ENCODE data around the gene MYL4.

DNA sequence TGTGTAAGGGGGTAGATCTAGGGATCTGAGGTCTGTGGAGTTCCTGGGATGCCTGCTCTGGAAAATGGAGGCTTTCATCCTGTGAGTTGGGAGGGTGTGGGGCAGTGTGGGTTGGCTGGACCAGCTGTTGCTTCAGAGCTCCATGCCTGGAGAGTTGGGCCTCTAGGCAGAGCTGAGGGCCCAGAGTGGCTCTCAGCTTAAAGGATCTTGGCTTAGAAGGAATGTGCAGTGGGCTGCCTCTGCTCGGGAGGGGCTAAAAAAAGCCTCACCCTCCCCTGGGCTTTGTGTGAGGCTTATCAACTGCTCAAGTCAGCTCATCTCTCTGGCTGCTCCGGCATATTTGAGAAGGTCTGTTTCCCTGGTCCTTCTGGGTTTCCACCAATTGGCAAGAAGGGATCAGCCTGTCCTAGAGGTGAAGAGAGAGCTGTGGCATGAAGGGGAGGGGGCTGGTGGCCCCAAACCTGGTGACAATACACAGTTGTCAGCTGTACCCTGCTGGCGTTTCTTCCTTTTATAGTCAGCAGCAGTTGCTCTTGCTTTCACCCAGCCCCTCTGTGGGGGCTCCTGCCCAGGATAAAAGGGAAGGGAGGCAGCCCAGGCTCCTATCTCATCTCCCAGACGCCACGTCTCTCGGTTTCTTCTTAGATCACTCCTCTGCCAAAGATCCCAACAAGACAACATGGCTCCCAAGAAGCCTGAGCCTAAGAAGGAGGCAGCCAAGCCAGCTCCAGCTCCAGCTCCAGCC lies at the start of gene MYL4:
- TF ChIP-seq, protein P1, sequence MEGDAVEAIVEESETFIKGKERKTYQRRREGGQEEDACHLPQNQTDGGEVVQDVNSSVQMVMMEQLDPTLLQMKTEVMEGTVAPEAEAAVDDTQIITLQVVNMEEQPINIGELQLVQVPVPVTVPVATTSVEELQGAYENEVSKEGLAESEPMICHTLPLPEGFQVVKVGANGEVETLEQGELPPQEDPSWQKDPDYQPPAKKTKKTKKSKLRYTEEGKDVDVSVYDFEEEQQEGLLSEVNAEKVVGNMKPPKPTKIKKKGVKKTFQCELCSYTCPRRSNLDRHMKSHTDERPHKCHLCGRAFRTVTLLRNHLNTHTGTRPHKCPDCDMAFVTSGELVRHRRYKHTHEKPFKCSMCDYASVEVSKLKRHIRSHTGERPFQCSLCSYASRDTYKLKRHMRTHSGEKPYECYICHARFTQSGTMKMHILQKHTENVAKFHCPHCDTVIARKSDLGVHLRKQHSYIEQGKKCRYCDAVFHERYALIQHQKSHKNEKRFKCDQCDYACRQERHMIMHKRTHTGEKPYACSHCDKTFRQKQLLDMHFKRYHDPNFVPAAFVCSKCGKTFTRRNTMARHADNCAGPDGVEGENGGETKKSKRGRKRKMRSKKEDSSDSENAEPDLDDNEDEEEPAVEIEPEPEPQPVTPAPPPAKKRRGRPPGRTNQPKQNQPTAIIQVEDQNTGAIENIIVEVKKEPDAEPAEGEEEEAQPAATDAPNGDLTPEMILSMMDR (IDR thresholded peaks at IDR 0.05): no peak
- TF ChIP-seq, protein P2, sequence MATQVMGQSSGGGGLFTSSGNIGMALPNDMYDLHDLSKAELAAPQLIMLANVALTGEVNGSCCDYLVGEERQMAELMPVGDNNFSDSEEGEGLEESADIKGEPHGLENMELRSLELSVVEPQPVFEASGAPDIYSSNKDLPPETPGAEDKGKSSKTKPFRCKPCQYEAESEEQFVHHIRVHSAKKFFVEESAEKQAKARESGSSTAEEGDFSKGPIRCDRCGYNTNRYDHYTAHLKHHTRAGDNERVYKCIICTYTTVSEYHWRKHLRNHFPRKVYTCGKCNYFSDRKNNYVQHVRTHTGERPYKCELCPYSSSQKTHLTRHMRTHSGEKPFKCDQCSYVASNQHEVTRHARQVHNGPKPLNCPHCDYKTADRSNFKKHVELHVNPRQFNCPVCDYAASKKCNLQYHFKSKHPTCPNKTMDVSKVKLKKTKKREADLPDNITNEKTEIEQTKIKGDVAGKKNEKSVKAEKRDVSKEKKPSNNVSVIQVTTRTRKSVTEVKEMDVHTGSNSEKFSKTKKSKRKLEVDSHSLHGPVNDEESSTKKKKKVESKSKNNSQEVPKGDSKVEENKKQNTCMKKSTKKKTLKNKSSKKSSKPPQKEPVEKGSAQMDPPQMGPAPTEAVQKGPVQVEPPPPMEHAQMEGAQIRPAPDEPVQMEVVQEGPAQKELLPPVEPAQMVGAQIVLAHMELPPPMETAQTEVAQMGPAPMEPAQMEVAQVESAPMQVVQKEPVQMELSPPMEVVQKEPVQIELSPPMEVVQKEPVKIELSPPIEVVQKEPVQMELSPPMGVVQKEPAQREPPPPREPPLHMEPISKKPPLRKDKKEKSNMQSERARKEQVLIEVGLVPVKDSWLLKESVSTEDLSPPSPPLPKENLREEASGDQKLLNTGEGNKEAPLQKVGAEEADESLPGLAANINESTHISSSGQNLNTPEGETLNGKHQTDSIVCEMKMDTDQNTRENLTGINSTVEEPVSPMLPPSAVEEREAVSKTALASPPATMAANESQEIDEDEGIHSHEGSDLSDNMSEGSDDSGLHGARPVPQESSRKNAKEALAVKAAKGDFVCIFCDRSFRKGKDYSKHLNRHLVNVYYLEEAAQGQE (IDR thresholded peaks at IDR 0.05; ENCODE audit: insufficient read depth in 1 of 2, low read depth in 2 of 2, low read length in 1 of 2): no peak
- TF ChIP-seq SIN3A (IDR thresholded peaks at IDR 0.05; ENCODE audit: borderline replicate concordance, insufficient read depth, low read depth, low read length) (no peak), POLR2AphosphoS5 (IDR thresholded peaks at IDR 0.05; ENCODE audit: low read depth, low read length) (no peak)
